Neural progenitor cell (in vitro differentiated cells): ENCODE measurements around the gene SELENOS.

Experiments
- EZH2 ChIP-seq: fragments of 200-600 bp; sonication (generic); IDR thresholded peaks from 2 replicates; pipeline ENCODE4 v1.6.1; 2017; ENCODE audit warnings: antibody characterized with exemption, mild to moderate bottlenecking, moderate library complexity
- EZH2phosphoT487 ChIP-seq: fragments of 200-600 bp; sonication (generic); IDR thresholded peaks from 2 replicates; pipeline ENCODE4 v1.6.1; 2017; ENCODE audit warnings: antibody characterized with exemption
- TF ChIP-seq, protein P1 (sequence below): fragments of 200-600 bp; sonication (generic); IDR thresholded peaks from 2 replicates; pipeline ENCODE4 v1.5.1; 2017; ENCODE audit warnings: antibody characterized with exemption, mild to moderate bottlenecking

DNA sequence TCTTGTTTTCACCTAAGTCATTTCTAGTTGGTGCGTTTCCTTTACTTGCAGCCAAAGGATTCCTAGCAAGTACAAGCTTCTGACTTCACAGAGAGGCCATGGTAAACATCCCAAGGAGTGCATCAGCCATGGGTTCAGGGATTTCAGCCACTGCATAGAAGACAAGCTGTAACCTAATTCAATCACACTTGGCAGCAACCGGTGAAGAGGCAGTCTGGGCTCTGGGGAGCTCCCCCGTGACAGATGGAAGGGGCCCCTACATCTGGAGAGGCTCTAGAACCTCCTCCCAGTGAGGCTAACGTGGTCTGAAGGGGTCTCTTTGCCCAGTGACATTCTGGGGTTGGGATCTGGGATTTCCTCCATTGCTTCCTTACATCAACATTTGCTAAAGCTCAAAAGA is 26.1 kb upstream of the SELENOS start:
- TF ChIP-seq, protein P1, sequence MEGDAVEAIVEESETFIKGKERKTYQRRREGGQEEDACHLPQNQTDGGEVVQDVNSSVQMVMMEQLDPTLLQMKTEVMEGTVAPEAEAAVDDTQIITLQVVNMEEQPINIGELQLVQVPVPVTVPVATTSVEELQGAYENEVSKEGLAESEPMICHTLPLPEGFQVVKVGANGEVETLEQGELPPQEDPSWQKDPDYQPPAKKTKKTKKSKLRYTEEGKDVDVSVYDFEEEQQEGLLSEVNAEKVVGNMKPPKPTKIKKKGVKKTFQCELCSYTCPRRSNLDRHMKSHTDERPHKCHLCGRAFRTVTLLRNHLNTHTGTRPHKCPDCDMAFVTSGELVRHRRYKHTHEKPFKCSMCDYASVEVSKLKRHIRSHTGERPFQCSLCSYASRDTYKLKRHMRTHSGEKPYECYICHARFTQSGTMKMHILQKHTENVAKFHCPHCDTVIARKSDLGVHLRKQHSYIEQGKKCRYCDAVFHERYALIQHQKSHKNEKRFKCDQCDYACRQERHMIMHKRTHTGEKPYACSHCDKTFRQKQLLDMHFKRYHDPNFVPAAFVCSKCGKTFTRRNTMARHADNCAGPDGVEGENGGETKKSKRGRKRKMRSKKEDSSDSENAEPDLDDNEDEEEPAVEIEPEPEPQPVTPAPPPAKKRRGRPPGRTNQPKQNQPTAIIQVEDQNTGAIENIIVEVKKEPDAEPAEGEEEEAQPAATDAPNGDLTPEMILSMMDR, result no peak
- TF ChIP-seq EZH2 (no peak), EZH2phosphoT487 (no peak)
